Measurements from ENCODE around the gene NKD2.
"Not testable (repeated sequence)": the region's sequence is repeated elsewhere in the genome, so short reads cannot be mapped to it uniquely, and the experiment has no call there.

Gene NKD2

GRCh38 chr5:1058083-1058945 lies 49.7 kb downstream of the NKD2 start:
- no peak for DNase-seq (ENCODE audit: low read depth)

GRCh38 chr5:1058988-1059883 lies 50.6 kb downstream of the NKD2 start:
- DNase-seq (ENCODE audit: low read depth), result no peak

GRCh38 chr5:1059884-1060263 lies 51.3 kb downstream of the NKD2 start:
- no peak for DNase-seq (ENCODE audit: low read depth)

- DNase-seq (ENCODE audit: low read depth), result no peak
Observed at GRCh38 chr5:1060535-1060981, 52.0 kb downstream of the NKD2 start.

- not testable (repeated sequence) for DNase-seq (ENCODE audit: low read depth)
Observed at GRCh38 chr5:1061292-1061691, 52.7 kb downstream of the NKD2 start.

GRCh38 chr5:1061916-1062315 lies 53.3 kb downstream of the NKD2 start:
- DNase-seq (ENCODE audit: low read depth), result no peak

GRCh38 chr5:1062761-1063568 lies 54.4 kb downstream of the NKD2 start:
- DNase-seq (ENCODE audit: low read depth), result no peak

- DNase-seq (ENCODE audit: low read depth), result no peak
Observed at GRCh38 chr5:1063661-1064382, 55.2 kb downstream of the NKD2 start.

- no peak for DNase-seq (ENCODE audit: low read depth)
Observed at GRCh38 chr5:1064383-1065142, 56.0 kb downstream of the NKD2 start.

GRCh38 chr5:1065143-1065750 lies 56.6 kb downstream of the NKD2 start:
- DNase-seq (ENCODE audit: low read depth), result no peak

- no peak for DNase-seq (ENCODE audit: low read depth)
Observed at GRCh38 chr5:1065891-1066650, 57.5 kb downstream of the NKD2 start.

GRCh38 chr5:1066676-1067075 lies 58.1 kb downstream of the NKD2 start:
- no peak for DNase-seq (ENCODE audit: low read depth)

- DNase-seq (ENCODE audit: low read depth), result no peak
Observed at GRCh38 chr5:1067141-1068121, 58.8 kb downstream of the NKD2 start.

GRCh38 chr5:1068204-1068894 lies 59.7 kb downstream of the NKD2 start:
- DNase-seq (ENCODE audit: low read depth), result no peak

- no peak for DNase-seq (ENCODE audit: low read depth)
Observed at GRCh38 chr5:1068895-1069719, 60.5 kb downstream of the NKD2 start.

GRCh38 chr5:1069720-1070088 lies 61.1 kb downstream of the NKD2 start:
- no peak for DNase-seq (ENCODE audit: low read depth)
